ENCODE measurements around the gene TASP1.

DNA sequence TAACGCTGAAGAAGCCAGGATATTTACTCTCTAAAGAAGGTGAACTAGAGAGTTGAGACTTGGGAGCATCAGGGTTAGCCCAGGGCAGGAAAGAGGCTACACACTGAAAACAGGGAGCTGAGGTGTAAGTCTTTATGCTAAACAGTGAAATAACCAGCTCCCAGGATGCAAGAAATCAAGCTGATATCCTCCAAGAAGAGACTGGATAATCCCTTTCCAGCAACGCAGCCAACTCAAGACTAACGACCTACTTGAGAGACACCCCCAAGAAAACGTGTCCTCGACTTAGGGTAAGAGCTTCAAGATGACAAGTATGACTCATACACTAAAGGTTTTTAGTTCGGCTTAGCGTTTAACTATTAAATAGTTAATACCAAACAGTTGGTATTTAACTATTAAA, 202.2 kb downstream of the TASP1 start:
- TF ChIP-seq, protein P1, sequence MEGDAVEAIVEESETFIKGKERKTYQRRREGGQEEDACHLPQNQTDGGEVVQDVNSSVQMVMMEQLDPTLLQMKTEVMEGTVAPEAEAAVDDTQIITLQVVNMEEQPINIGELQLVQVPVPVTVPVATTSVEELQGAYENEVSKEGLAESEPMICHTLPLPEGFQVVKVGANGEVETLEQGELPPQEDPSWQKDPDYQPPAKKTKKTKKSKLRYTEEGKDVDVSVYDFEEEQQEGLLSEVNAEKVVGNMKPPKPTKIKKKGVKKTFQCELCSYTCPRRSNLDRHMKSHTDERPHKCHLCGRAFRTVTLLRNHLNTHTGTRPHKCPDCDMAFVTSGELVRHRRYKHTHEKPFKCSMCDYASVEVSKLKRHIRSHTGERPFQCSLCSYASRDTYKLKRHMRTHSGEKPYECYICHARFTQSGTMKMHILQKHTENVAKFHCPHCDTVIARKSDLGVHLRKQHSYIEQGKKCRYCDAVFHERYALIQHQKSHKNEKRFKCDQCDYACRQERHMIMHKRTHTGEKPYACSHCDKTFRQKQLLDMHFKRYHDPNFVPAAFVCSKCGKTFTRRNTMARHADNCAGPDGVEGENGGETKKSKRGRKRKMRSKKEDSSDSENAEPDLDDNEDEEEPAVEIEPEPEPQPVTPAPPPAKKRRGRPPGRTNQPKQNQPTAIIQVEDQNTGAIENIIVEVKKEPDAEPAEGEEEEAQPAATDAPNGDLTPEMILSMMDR (IDR thresholded peaks at IDR 0.05): no peak
- TF ChIP-seq POLR2A (IDR thresholded peaks at IDR 0.05): no peak
